Activated CD8-positive, alpha-beta memory T cell treated with anti-CD3 and anti-CD28 coated beads for 24 hours (primary cell): ENCODE measurements around the gene ANXA11.
A peak's percentile ranks its signal among the peaks of the same experiment; 100 is the strongest.
"Not testable (repeated sequence)": the region's sequence is repeated elsewhere in the genome, so short reads cannot be mapped to it uniquely, and the experiment has no call there.

Source experiments
- DNase-seq: peaks from one replicate; pipeline ENCODE4 v3.0.0-alpha.2; 2020

Gene ANXA11

GRCh38 chr10:80144696-80145131, 60.6 kb downstream of the ANXA11 start:
- DNase-seq, result peak; percentile 71

GRCh38 chr10:80144067-80144695, 61.2 kb downstream of the ANXA11 start:
- no peak for DNase-seq

GRCh38 chr10:80141696-80142460, 63.5 kb downstream of the ANXA11 start:
- no peak for DNase-seq

GRCh38 chr10:80140251-80140650, 65.1 kb downstream of the ANXA11 start:
- no peak for DNase-seq

- DNase-seq, result no peak
Observed at GRCh38 chr10:80139265-80139664, 66.1 kb downstream of the ANXA11 start.

- DNase-seq, result no peak
Observed at GRCh38 chr10:80137920-80138319, 67.4 kb downstream of the ANXA11 start.

GRCh38 chr10:80137031-80137862, 68.1 kb downstream of the ANXA11 start:
- DNase-seq, result no peak

- no peak for DNase-seq
Observed at GRCh38 chr10:80136134-80136571, 69.2 kb downstream of the ANXA11 start.

- not testable (repeated sequence) for DNase-seq
Observed at GRCh38 chr10:80133687-80134086, 71.7 kb downstream of the ANXA11 start.

- DNase-seq, result no peak
Observed at GRCh38 chr10:80133206-80133605, 72.1 kb downstream of the ANXA11 start.

GRCh38 chr10:80132299-80133139, 72.8 kb downstream of the ANXA11 start, which contains the start of gene PLAC9:
Gene PLAC9, plus strand, starts transcription at chr10:80132730. Its CDS starts 33 bp downstream, at chr10:80132763.
- no peak for DNase-seq

GRCh38 chr10:80131499-80131901, 73.8 kb downstream of the ANXA11 start:
- DNase-seq, result no peak

- DNase-seq, result no peak
Observed at GRCh38 chr10:80126876-80127275, 78.5 kb downstream of the ANXA11 start.

- no peak for DNase-seq
Observed at GRCh38 chr10:80122746-80123145, 82.6 kb downstream of the ANXA11 start.

GRCh38 chr10:80122110-80122710, 83.1 kb downstream of the ANXA11 start:
- no peak for DNase-seq

GRCh38 chr10:80118669-80119068, 86.7 kb downstream of the ANXA11 start:
- no peak for DNase-seq

GRCh38 chr10:80110986-80111385, 94.4 kb downstream of the ANXA11 start:
- DNase-seq, result no peak

GRCh38 chr10:80108576-80109239, 96.6 kb downstream of the ANXA11 start:
- DNase-seq, result no peak

- no peak for DNase-seq
Observed at GRCh38 chr10:80104066-80104926, 101.0 kb downstream of the ANXA11 start.
